ENCODE measurements around the gene GSE1. TPM values are rescaled to one million over a fixed set of nuclear protein-coding genes. Genes with fewer than 3 reads are reported as not detected.
A peak's percentile ranks its signal among the peaks of the same experiment; 100 is the strongest.

Gene GSE1
- total and polyA plus RNA-seq, 9 of the 15 experiments (the other 6 are each of a cell fraction or from before 2014, with no cell fraction given), result 12.2 to 244 (median 57.9) TPM

DNA sequence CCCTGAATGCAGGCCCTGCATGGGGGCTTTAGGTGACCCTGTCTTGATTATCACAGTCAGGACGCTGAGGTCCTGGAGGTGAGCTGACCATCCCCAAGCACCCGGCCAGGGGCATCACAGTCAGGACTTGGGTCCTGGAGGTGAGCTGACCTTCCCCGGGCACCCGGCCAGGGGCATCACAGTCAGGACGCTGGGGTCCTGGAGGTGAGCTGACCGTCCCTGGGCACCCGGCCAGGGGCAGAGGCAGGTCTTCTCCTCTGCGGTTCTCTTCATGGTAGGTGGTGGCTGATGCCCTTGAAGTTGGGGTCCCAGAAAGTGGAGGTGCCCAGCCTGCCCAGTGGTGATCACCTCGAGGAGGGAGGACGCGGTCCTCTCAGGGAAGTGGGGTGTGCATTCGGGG lies 36.2 kb upstream of the GSE1 start (continued):
- no peak for TF ChIP-seq RAD51 (IDR thresholded peaks at IDR 0.05; ENCODE audit: borderline replicate concordance, low read depth)
- TF ChIP-seq, protein P1, sequence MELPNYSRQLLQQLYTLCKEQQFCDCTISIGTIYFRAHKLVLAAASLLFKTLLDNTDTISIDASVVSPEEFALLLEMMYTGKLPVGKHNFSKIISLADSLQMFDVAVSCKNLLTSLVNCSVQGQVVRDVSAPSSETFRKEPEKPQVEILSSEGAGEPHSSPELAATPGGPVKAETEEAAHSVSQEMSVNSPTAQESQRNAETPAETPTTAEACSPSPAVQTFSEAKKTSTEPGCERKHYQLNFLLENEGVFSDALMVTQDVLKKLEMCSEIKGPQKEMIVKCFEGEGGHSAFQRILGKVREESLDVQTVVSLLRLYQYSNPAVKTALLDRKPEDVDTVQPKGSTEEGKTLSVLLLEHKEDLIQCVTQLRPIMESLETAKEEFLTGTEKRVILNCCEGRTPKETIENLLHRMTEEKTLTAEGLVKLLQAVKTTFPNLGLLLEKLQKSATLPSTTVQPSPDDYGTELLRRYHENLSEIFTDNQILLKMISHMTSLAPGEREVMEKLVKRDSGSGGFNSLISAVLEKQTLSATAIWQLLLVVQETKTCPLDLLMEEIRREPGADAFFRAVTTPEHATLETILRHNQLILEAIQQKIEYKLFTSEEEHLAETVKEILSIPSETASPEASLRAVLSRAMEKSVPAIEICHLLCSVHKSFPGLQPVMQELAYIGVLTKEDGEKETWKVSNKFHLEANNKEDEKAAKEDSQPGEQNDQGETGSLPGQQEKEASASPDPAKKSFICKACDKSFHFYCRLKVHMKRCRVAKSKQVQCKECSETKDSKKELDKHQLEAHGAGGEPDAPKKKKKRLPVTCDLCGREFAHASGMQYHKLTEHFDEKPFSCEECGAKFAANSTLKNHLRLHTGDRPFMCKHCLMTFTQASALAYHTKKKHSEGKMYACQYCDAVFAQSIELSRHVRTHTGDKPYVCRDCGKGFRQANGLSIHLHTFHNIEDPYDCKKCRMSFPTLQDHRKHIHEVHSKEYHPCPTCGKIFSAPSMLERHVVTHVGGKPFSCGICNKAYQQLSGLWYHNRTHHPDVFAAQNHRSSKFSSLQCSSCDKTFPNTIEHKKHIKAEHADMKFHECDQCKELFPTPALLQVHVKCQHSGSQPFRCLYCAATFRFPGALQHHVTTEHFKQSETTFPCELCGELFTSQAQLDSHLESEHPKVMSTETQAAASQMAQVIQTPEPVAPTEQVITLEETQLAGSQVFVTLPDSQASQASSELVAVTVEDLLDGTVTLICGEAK (IDR thresholded peaks at IDR 0.05), result no peak
- TF ChIP-seq, protein P1 (CRISPR knock-in tag; IDR thresholded peaks at IDR 0.05), result no peak
- TF ChIP-seq SMAD1 (IDR thresholded peaks at IDR 0.05; ENCODE audit: low read depth, low read length, partially characterized antibody), result peak; percentile 12
- no peak for TF ChIP-seq HSF4 (CRISPR knock-in tag; IDR thresholded peaks at IDR 0.05; ENCODE audit: borderline replicate concordance)
